WERI-Rb-1 (cell line): ENCODE measurements around the gene APP.

Experiments used
- DNase-seq: peaks from one replicate; pipeline ENCODE4 v3.0.0-alpha.2; 2020
- H3K27ac ChIP-seq: fragments of 250-450 bp; sonication (Bioruptor Pico); 2 replicates; pipeline ENCODE4 v1.5.1; 2020; ENCODE audit warnings: mild to moderate bottlenecking, moderate library complexity
- H3K27me3 ChIP-seq: fragments of 250-450 bp; sonication (Bioruptor Pico); 2 replicates; pipeline ENCODE4 v1.5.1; 2021; ENCODE audit warnings: mild to moderate bottlenecking, low read depth, moderate library complexity; ENCODE audit not compliant: insufficient read depth, severe bottlenecking
- H3K36me3 ChIP-seq: fragments of 250-450 bp; sonication (Bioruptor Pico); 2 replicates; pipeline ENCODE4 v1.5.1; 2020; ENCODE audit warnings: mild to moderate bottlenecking, moderate library complexity
- H3K4me3 ChIP-seq: 2 replicates; pipeline ENCODE4 v1.5.1; 2011; ENCODE audit warnings: low read depth, mild to moderate bottlenecking, control low read depth, low read length
- H3K9me3 ChIP-seq: fragments of 250-450 bp; sonication (Bioruptor Pico); 2 replicates; pipeline ENCODE4 v1.5.1; 2021; ENCODE audit warnings: mild to moderate bottlenecking, moderate library complexity; ENCODE audit not compliant: severe bottlenecking
- CTCF ChIP-seq: IDR thresholded peaks from 2 replicates; pipeline ENCODE4 v1.5.1; 2011; ENCODE audit warnings: low read depth, mild to moderate bottlenecking, control low read depth, inconsistent platforms, low read length

Gene APP

GRCh38 chr21:25955646-25956045 is 214.9 kb downstream of the APP start:
- H3K27ac ChIP-seq: no peak overlapping the region
- no peaks in the 10 kb centered on the region for H3K9me3 ChIP-seq
- H3K27me3 ChIP-seq: no peaks in the 10 kb centered on the region
- DNase-seq: no peak
- peaks cover 55% of the 10 kb centered on the region for H3K36me3 ChIP-seq
- no peak overlapping the region for H3K4me3 ChIP-seq
- TF ChIP-seq CTCF: no peak

- no peak for TF ChIP-seq CTCF
Observed at GRCh38 chr21:25953659-25954058, 216.9 kb downstream of the APP start.

GRCh38 chr21:25953196-25953595 is 217.4 kb downstream of the APP start:
- no peak for TF ChIP-seq CTCF
- no peaks in the 10 kb centered on the region for H3K27me3 ChIP-seq
- peaks cover 60% of the 10 kb centered on the region for H3K36me3 ChIP-seq
- H3K4me3 ChIP-seq: no peak overlapping the region
- no peaks in the 10 kb centered on the region for H3K9me3 ChIP-seq
- H3K27ac ChIP-seq: no peak overlapping the region
- no peak for DNase-seq

More at GRCh38 chr21:25953659-25954058, 216.9 kb downstream of the APP start:
- no peak overlapping the region for H3K4me3 ChIP-seq
- H3K27me3 ChIP-seq: no peaks in the 10 kb centered on the region
- no peak overlapping the region for H3K27ac ChIP-seq
- no peaks in the 10 kb centered on the region for H3K9me3 ChIP-seq
- H3K36me3 ChIP-seq: peaks cover 65% of the 10 kb centered on the region
- no peak for DNase-seq

- Histone ChIP-seq H3K4me3 (no peak overlapping the region), H3K36me3 (peaks cover 62% of the 10 kb centered on the region)
- no peak for DNase-seq
Observed at GRCh38 chr21:25952306-25952705, 218.3 kb downstream of the APP start.

GRCh38 chr21:25949701-25950100 is 220.9 kb downstream of the APP start:
- peaks cover 65% of the 10 kb centered on the region for H3K36me3 ChIP-seq

More at GRCh38 chr21:25952306-25952705, 218.3 kb downstream of the APP start:
- Histone ChIP-seq H3K9me3 (no peaks in the 10 kb centered on the region), H3K27me3 (no peaks in the 10 kb centered on the region), H3K27ac (no peak overlapping the region)
- no peak for TF ChIP-seq CTCF

More at GRCh38 chr21:25949701-25950100, 220.9 kb downstream of the APP start:
- DNase-seq: no peak
- Histone ChIP-seq H3K27ac (no peak overlapping the region), H3K27me3 (no peaks in the 10 kb centered on the region), H3K4me3 (no peak overlapping the region), H3K9me3 (peaks cover 2% of the 10 kb centered on the region)
- no peak for TF ChIP-seq CTCF
